Sigmoid colon (tissue), 7 donors: ENCODE measurements around the gene ZPBP2. TPM values are rescaled to one million over a fixed set of nuclear protein-coding genes. Genes with fewer than 3 reads are reported as not detected.

Source experiments
- DNase-seq: peaks from one replicate; pipeline ENCODE4 v3.0.0-alpha.2; 2019
- H3K27ac ChIP-seq, 4 donors: fragments of 200-600 bp; sonication (generic); one replicate each; pipeline ENCODE4 v1.5.1; 2016 to 2019; ENCODE audit warnings: mild to moderate bottlenecking in 1 of 4
- H3K27me3 ChIP-seq, 3 donors: fragments of 200-600 bp; sonication (generic); one replicate each; pipeline ENCODE4 v1.5.1; 2019; ENCODE audit warnings: mild to moderate bottlenecking in 1 of 3
- H3K36me3 ChIP-seq, 4 donors: fragments of 200-600 bp; sonication (generic); one replicate each; pipeline ENCODE4 v1.5.1; 2016 to 2019
- H3K4me1 ChIP-seq, 4 donors: fragments of 200-600 bp; sonication (generic); one replicate each; pipeline ENCODE4 v1.5.1; 2017 to 2019
- H3K4me3 ChIP-seq, 4 donors: fragments of 200-600 bp; sonication (generic); one replicate each; pipeline ENCODE4 v1.5.1; 2017 to 2019; ENCODE audit warnings: mild to moderate bottlenecking in 2 of 4, moderate library complexity in 1 of 4
- H3K9me3 ChIP-seq, 4 donors: fragments of 200-600 bp in 3 of 4; sonication (generic) in 3 of 4; one replicate each; pipeline versions ENCODE4 v1.5.1 to v1.6.1; 2013 to 2019
- CTCF ChIP-seq, 4 experiments: fragments of 450-650 bp in 3 of 4; fragments of 200-600 bp in 1 of 4; IDR thresholded peaks; one replicate each; pipeline ENCODE4 v1.5.1; 2016 to 2019; ENCODE audit warnings: antibody characterized with exemption in 4 of 4, mild to moderate bottlenecking in 3 of 4, moderate library complexity in 2 of 4
- EP300 ChIP-seq, 4 donors: sonication (generic); formaldehyde crosslinking; IDR thresholded peaks; one replicate each; pipeline ENCODE4 v1.6.1; 2017; ENCODE audit warnings: antibody characterized with exemption in 4 of 4
- POLR2A ChIP-seq, 2 donors: fragments of 450-650 bp; IDR thresholded peaks; one replicate each; pipeline ENCODE4 v1.6.1; 2016; ENCODE audit warnings: antibody characterized with exemption in 2 of 2, mild to moderate bottlenecking in 2 of 2, moderate library complexity in 2 of 2
- POLR2AphosphoS5 ChIP-seq, 4 donors: sonication (generic); formaldehyde crosslinking; IDR thresholded peaks; one replicate each; pipeline ENCODE4 v1.6.1; 2017; ENCODE audit warnings: antibody characterized with exemption in 4 of 4
- WGBS, 2 donors: extraction: QIAGEN DNeasy Blood & Tissue Kit; methylation state at CpG; one replicate each; pipeline ENCODE4 v1.1.7; 2013; 5-methylcytosine and 5-hydroxymethylcytosine counted together
- intact Hi-C: fragments of 100-400 bp; cut with DNase I; formaldehyde crosslinking; loops from one replicate; pipeline ENCODE4 v1.15.1; 2023
- polyA plus RNA-seq, 3 donors: library from polyadenylated mRNA; stranded (reverse); fragments of 200-250 nt; gene quantifications; one replicate each; pipeline ENCODE4 v1.2.3, GENCODE V29; 2013
- total RNA-seq, 4 donors: library from RNA; depleted of rRNA; stranded (reverse); fragments of >200 nt; gene quantifications; one replicate each; pipeline ENCODE4 v1.1.0, GENCODE V29; 2016
- donor health status: healthy with polysubstance abuse.
- donor health status: Bipolar disorder and iron deficiency.
- donor health status: healthy.

The ZPBP2 gene
- not detected for total RNA-seq
- polyA plus RNA-seq, result under 1 TPM in 1 of 3 donors, not detected in 2; 0.03 TPM

- TF ChIP-seq CTCF (IDR thresholded peaks at IDR 0.05) (no peak), POLR2A (IDR thresholded peaks at IDR 0.05) (no peak), EP300 (IDR thresholded peaks at IDR 0.05) (no peak), POLR2AphosphoS5 (IDR thresholded peaks at IDR 0.05) (no peak)
- WGBS, 2 donors, result 30 to 47% methylated on average over 67 of the region's 67 CpGs
- Histone ChIP-seq H3K27ac (no peak within 1 kb of the TSS), H3K36me3 (no peaks in the 10 kb centered on the region), H3K4me1 (peaks cover 0 to 7% (median 7%) of the 10 kb centered on the region in 4 donors), H3K4me3 (no peak within 1 kb of the TSS), H3K27me3 (peaks cover 23 to 59% (median 42%) of the 10 kb centered on the region in 3 donors), H3K9me3 (peaks cover 0 to 4% (median 0%) of the 10 kb centered on the region in 4 donors)
- intact Hi-C loops, result no loop called here
- no peak for DNase-seq
Observed at GRCh38 chr17:39867880-39868553, at the start of gene ZPBP2. TSS of gene ZPBP2 (plus strand) at chr17:39868202. CDS start at chr17:39868355, 153 bp downstream.

- TF ChIP-seq CTCF (IDR thresholded peaks at IDR 0.05) (no peak), POLR2A (IDR thresholded peaks at IDR 0.05) (no peak), POLR2AphosphoS5 (IDR thresholded peaks at IDR 0.05) (no peak)
- WGBS, 2 donors, result 69 to 77% methylated on average over 9 of the region's 9 CpGs
- Histone ChIP-seq H3K27ac (no peak overlapping the region), H3K36me3 (no peaks in the 10 kb centered on the region), H3K9me3 (no peaks in the 10 kb centered on the region), H3K4me1 (no peaks in the 10 kb centered on the region), H3K27me3 (peaks cover 0 to 6% (median 0%) of the 10 kb centered on the region in 3 donors), H3K4me3 (no peak overlapping the region)
- no peak for DNase-seq
- intact Hi-C loops, result no loop called here
Observed at GRCh38 chr17:39818358-39819000, 49.5 kb upstream of the ZPBP2 start.

- intact Hi-C loops, result no loop called here
- WGBS, 2 donors, result 13 to 50% methylated on average over 4 of the region's 4 CpGs
- peaks cover 0 to 4% (median 0%) of the 10 kb centered on the region in 4 donors for H3K9me3 ChIP-seq
- no peak overlapping the region for H3K27ac ChIP-seq
- no peaks in the 10 kb centered on the region for H3K36me3 ChIP-seq
- H3K4me3 ChIP-seq, result no peak overlapping the region
- DNase-seq, result no peak
- H3K27me3 ChIP-seq, result no peaks in the 10 kb centered on the region
- no peaks in the 10 kb centered on the region for H3K4me1 ChIP-seq
- no peak for TF ChIP-seq POLR2A (IDR thresholded peaks at IDR 0.05)
- TF ChIP-seq POLR2AphosphoS5 (IDR thresholded peaks at IDR 0.05), result no peak
- TF ChIP-seq CTCF (IDR thresholded peaks at IDR 0.05), result no peak
- no peak for TF ChIP-seq EP300 (IDR thresholded peaks at IDR 0.05)
Observed at GRCh38 chr17:39820541-39820940, 47.5 kb upstream of the ZPBP2 start.

- WGBS, 2 donors, result 93 to 96% methylated on average over 2 of the region's 2 CpGs
- H3K36me3 ChIP-seq, result no peaks in the 10 kb centered on the region
- H3K4me1 ChIP-seq, result no peaks in the 10 kb centered on the region
- TF ChIP-seq CTCF (IDR thresholded peaks at IDR 0.05) (no peak), POLR2A (IDR thresholded peaks at IDR 0.05) (no peak), EP300 (IDR thresholded peaks at IDR 0.05) (no peak), POLR2AphosphoS5 (IDR thresholded peaks at IDR 0.05) (no peak)
- intact Hi-C loops, result no loop called here
- H3K9me3 ChIP-seq, result peaks cover 0 to 4% (median 0%) of the 10 kb centered on the region in 4 donors
- no peak overlapping the region for H3K4me3 ChIP-seq
- no peaks in the 10 kb centered on the region for H3K27me3 ChIP-seq
- DNase-seq, result no peak
- no peak overlapping the region for H3K27ac ChIP-seq
Observed at GRCh38 chr17:39820987-39821386, 47.0 kb upstream of the ZPBP2 start.
